ENCODE measurements around the gene GTF2A1. TPM values are rescaled to one million over a fixed set of nuclear protein-coding genes. Genes with fewer than 3 reads are reported as not detected.

Gene GTF2A1
- total and polyA plus RNA-seq, 5 donors from 2014 or later, result 6.9 to 26.2 (median 8.6) TPM

- H3K4me3 ChIP-seq (ENCODE audit: low read depth, low read length), result no peak overlapping the region
- H3K27ac Mint-ChIP-seq, result no peak overlapping the region
- ATAC-seq (ENCODE audit: low read depth in 2 of 2), result no peak
- no peaks in the 10 kb centered on the region for H3K9me3 ChIP-seq (ENCODE audit: control insufficient read depth in 2 of 2, low read length in 2 of 2)
- DNase-seq, result no peak
- no peak overlapping the region for H3K4me3 Mint-ChIP-seq
- H3K27ac ChIP-seq (ENCODE audit: insufficient read depth, low read length, poor library complexity, severe bottlenecking), result no peak overlapping the region
- H3K4me1 Mint-ChIP-seq, result no peaks in the 10 kb centered on the region
- H3K9me3 Mint-ChIP-seq, result peaks cover 0 to under 1% (median 0%) of the 10 kb centered on the region in 7 donors
- peaks cover 7% of the 10 kb centered on the region for H3K27me3 ChIP-seq (ENCODE audit: control insufficient read depth, insufficient read depth, low read length)
- no peaks in the 10 kb centered on the region for H3K36me3 ChIP-seq (ENCODE audit: control insufficient read depth, insufficient read depth, low read length)
- no peaks in the 10 kb centered on the region for H3K36me3 Mint-ChIP-seq
- no peaks in the 10 kb centered on the region for H3K4me1 ChIP-seq (ENCODE audit: control insufficient read depth, insufficient read depth, low read length, poor library complexity, severe bottlenecking)
- H3K27me3 Mint-ChIP-seq, result peaks cover 31% of the 10 kb centered on the region
These were observed 40.4 kb upstream of the GTF2A1 start for GRCh38 chr14:81261176-81261575.

- Mint-ChIP-seq H3K36me3 (no peaks in the 10 kb centered on the region), H3K4me3 (no peak overlapping the region), H3K27me3 (peaks cover 27% of the 10 kb centered on the region), H3K4me1 (no peaks in the 10 kb centered on the region), H3K9me3 (no peaks in the 10 kb centered on the region), H3K27ac (no peak overlapping the region)
- no peaks in the 10 kb centered on the region for H3K36me3 ChIP-seq (ENCODE audit: control insufficient read depth, insufficient read depth, low read length)
- H3K27me3 ChIP-seq (ENCODE audit: control insufficient read depth, insufficient read depth, low read length), result peaks cover 7% of the 10 kb centered on the region
- H3K4me3 ChIP-seq (ENCODE audit: low read depth, low read length), result no peak overlapping the region
- H3K4me1 ChIP-seq (ENCODE audit: control insufficient read depth, insufficient read depth, low read length, poor library complexity, severe bottlenecking), result no peaks in the 10 kb centered on the region
- no peaks in the 10 kb centered on the region for H3K9me3 ChIP-seq (ENCODE audit: control insufficient read depth in 2 of 2, low read length in 2 of 2)
- no peak for ATAC-seq (ENCODE audit: low read depth in 2 of 2)
- no peak overlapping the region for H3K27ac ChIP-seq (ENCODE audit: insufficient read depth, low read length, poor library complexity, severe bottlenecking)
- DNase-seq, result no peak
These were observed 40.0 kb upstream of the GTF2A1 start for GRCh38 chr14:81260732-81261131.

- no peaks in the 10 kb centered on the region for H3K9me3 Mint-ChIP-seq
- peaks cover 5% of the 10 kb centered on the region for H3K27me3 ChIP-seq (ENCODE audit: control insufficient read depth, insufficient read depth, low read length)
These were observed 35.7 kb upstream of the GTF2A1 start for GRCh38 chr14:81256289-81256960.

GRCh38 chr14:81252278-81252677 is 31.5 kb upstream of the GTF2A1 start:
- H3K4me3 Mint-ChIP-seq, result no peak overlapping the region
- DNase-seq (no peak), ATAC-seq (ENCODE audit: low read depth in 2 of 2) (no peak)
- H3K27ac ChIP-seq (ENCODE audit: insufficient read depth, low read length, poor library complexity, severe bottlenecking), result no peak overlapping the region
- H3K9me3 ChIP-seq (ENCODE audit: control insufficient read depth in 2 of 2, low read length in 2 of 2), result no peaks in the 10 kb centered on the region
- no peaks in the 10 kb centered on the region for H3K36me3 ChIP-seq (ENCODE audit: control insufficient read depth, insufficient read depth, low read length)
- H3K27ac Mint-ChIP-seq, result no peak overlapping the region
- H3K4me1 ChIP-seq (ENCODE audit: control insufficient read depth, insufficient read depth, low read length, poor library complexity, severe bottlenecking), result no peaks in the 10 kb centered on the region
- peaks cover 5% of the 10 kb centered on the region for H3K27me3 ChIP-seq (ENCODE audit: control insufficient read depth, insufficient read depth, low read length)
- H3K9me3 Mint-ChIP-seq, result no peaks in the 10 kb centered on the region
- no peak overlapping the region for H3K4me3 ChIP-seq (ENCODE audit: low read depth, low read length)
- no peaks in the 10 kb centered on the region for H3K4me1 Mint-ChIP-seq
- H3K27me3 Mint-ChIP-seq, result peaks cover 9% of the 10 kb centered on the region
- no peaks in the 10 kb centered on the region for H3K36me3 Mint-ChIP-seq

More at GRCh38 chr14:81256289-81256960, 35.7 kb upstream of the GTF2A1 start:
- Mint-ChIP-seq H3K4me3 (no peak overlapping the region), H3K27ac (no peak overlapping the region), H3K36me3 (no peaks in the 10 kb centered on the region), H3K4me1 (no peaks in the 10 kb centered on the region), H3K27me3 (peaks cover 9% of the 10 kb centered on the region)
- DNase-seq (no peak), ATAC-seq (ENCODE audit: low read depth in 2 of 2) (peak in 1 of 2 donors; percentile 28)
- Histone ChIP-seq H3K9me3 (ENCODE audit: control insufficient read depth in 2 of 2, low read length in 2 of 2) (no peaks in the 10 kb centered on the region), H3K36me3 (ENCODE audit: control insufficient read depth, insufficient read depth, low read length) (no peaks in the 10 kb centered on the region), H3K27ac (ENCODE audit: insufficient read depth, low read length, poor library complexity, severe bottlenecking) (no peak overlapping the region), H3K4me1 (ENCODE audit: control insufficient read depth, insufficient read depth, low read length, poor library complexity, severe bottlenecking) (no peaks in the 10 kb centered on the region), H3K4me3 (ENCODE audit: low read depth, low read length) (no peak overlapping the region)

GRCh38 chr14:81247271-81247766 is 26.6 kb upstream of the GTF2A1 start:
- Mint-ChIP-seq H3K27me3 (peaks cover 10% of the 10 kb centered on the region), H3K9me3 (peaks cover 0 to 12% (median 2%) of the 10 kb centered on the region in 7 donors), H3K4me3 (no peak overlapping the region), H3K4me1 (no peaks in the 10 kb centered on the region), H3K36me3 (no peaks in the 10 kb centered on the region), H3K27ac (no peak overlapping the region)
- no peak for ATAC-seq (ENCODE audit: low read depth in 2 of 2)
- Histone ChIP-seq H3K36me3 (ENCODE audit: control insufficient read depth, insufficient read depth, low read length) (no peaks in the 10 kb centered on the region), H3K4me3 (ENCODE audit: low read depth, low read length) (no peak overlapping the region), H3K4me1 (ENCODE audit: control insufficient read depth, insufficient read depth, low read length, poor library complexity, severe bottlenecking) (no peaks in the 10 kb centered on the region), H3K27ac (ENCODE audit: insufficient read depth, low read length, poor library complexity, severe bottlenecking) (no peak overlapping the region), H3K9me3 (ENCODE audit: control insufficient read depth in 2 of 2, low read length in 2 of 2) (peaks cover 0 to 5% of the 10 kb centered on the region in 2 experiments), H3K27me3 (ENCODE audit: control insufficient read depth, insufficient read depth, low read length) (peaks cover 2% of the 10 kb centered on the region)
- DNase-seq, result no peak

GRCh38 chr14:81246461-81247270 is 25.9 kb upstream of the GTF2A1 start:
- H3K27me3 ChIP-seq (ENCODE audit: control insufficient read depth, insufficient read depth, low read length), result peaks cover 2% of the 10 kb centered on the region
- DNase-seq (peak in 1 of 3 donors; percentile 33), ATAC-seq (ENCODE audit: low read depth in 2 of 2) (no peak)
- Mint-ChIP-seq H3K36me3 (no peaks in the 10 kb centered on the region), H3K27me3 (peaks cover 16% of the 10 kb centered on the region), H3K27ac (no peak overlapping the region), H3K4me3 (no peak overlapping the region), H3K9me3 (peaks cover 0 to 13% (median 2%) of the 10 kb centered on the region in 7 donors), H3K4me1 (no peaks in the 10 kb centered on the region)
- H3K27ac ChIP-seq (ENCODE audit: insufficient read depth, low read length, poor library complexity, severe bottlenecking), result no peak overlapping the region
- no peak overlapping the region for H3K4me3 ChIP-seq (ENCODE audit: low read depth, low read length)
- H3K36me3 ChIP-seq (ENCODE audit: control insufficient read depth, insufficient read depth, low read length), result no peaks in the 10 kb centered on the region
- H3K9me3 ChIP-seq (ENCODE audit: control insufficient read depth in 2 of 2, low read length in 2 of 2), result peaks cover 0 to 5% of the 10 kb centered on the region in 2 experiments
- H3K4me1 ChIP-seq (ENCODE audit: control insufficient read depth, insufficient read depth, low read length, poor library complexity, severe bottlenecking), result no peaks in the 10 kb centered on the region

DNA sequence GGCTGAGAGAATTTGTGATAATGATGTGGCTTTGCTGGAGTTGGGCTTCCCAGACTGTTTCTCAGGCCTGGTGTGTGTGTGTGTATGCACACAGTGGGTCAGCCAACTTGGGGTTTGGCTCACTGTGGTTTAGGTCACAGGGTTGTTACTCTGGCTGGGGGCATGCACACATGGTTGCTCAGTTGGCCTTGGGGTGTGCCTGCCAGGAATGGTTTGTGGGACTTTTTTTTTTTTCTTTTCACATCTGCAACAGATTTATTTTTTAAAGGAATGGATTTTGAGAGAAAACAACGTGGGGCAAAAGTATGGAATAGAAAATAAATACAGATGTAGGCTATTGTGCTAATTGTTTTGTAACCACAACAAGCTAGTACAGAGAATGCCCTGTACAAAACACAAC is 25.0 kb upstream of the GTF2A1 start:
- DNase-seq (no peak), ATAC-seq (ENCODE audit: low read depth in 2 of 2) (no peak)
- Mint-ChIP-seq H3K4me1 (no peaks in the 10 kb centered on the region), H3K36me3 (no peaks in the 10 kb centered on the region), H3K27me3 (peaks cover 22% of the 10 kb centered on the region), H3K27ac (no peak overlapping the region), H3K9me3 (peaks cover 0 to 13% (median 5%) of the 10 kb centered on the region in 7 donors), H3K4me3 (no peak overlapping the region)
- Histone ChIP-seq H3K27ac (ENCODE audit: insufficient read depth, low read length, poor library complexity, severe bottlenecking) (no peak overlapping the region), H3K4me3 (ENCODE audit: low read depth, low read length) (no peak overlapping the region), H3K27me3 (ENCODE audit: control insufficient read depth, insufficient read depth, low read length) (peaks cover 2% of the 10 kb centered on the region), H3K9me3 (ENCODE audit: control insufficient read depth in 2 of 2, low read length in 2 of 2) (peaks cover 0 to 5% of the 10 kb centered on the region in 2 experiments), H3K4me1 (ENCODE audit: control insufficient read depth, insufficient read depth, low read length, poor library complexity, severe bottlenecking) (no peaks in the 10 kb centered on the region), H3K36me3 (ENCODE audit: control insufficient read depth, insufficient read depth, low read length) (no peaks in the 10 kb centered on the region)

Data from CD4-positive, CD25-positive, alpha-beta regulatory T cell (primary cell).